Measurements from ENCODE around the gene CD274.
"Not testable (repeated sequence)": the region's sequence is repeated elsewhere in the genome, so short reads cannot be mapped to it uniquely, and the experiment has no call there.

The CD274 gene

GRCh38 chr9:5468850-5469249 is 18.5 kb downstream of the CD274 start:
- no peak for DNase-seq

- no peak for DNase-seq
These were observed 19.8 kb downstream of the CD274 start for GRCh38 chr9:5470122-5470521.

DNA sequence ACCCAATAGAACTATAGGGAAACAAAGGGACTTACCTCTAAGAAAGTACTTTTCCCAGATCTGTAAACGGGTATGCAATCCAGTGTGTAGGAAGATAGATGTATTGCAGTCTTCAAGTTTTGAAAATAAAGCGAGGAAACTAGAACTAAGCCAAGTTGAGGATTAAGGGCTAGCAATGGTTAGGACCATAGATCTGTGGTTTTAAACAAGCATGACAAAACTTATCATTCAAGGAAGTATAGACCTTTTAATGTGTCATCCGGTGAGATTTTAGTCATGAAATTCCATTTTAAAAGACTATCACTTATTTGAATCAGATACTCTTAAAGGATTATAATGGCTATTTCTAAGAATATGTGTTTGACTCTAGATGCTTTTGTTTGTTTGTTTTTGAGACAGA is 20.5 kb downstream of the CD274 start:
- no peak for DNase-seq

DNA sequence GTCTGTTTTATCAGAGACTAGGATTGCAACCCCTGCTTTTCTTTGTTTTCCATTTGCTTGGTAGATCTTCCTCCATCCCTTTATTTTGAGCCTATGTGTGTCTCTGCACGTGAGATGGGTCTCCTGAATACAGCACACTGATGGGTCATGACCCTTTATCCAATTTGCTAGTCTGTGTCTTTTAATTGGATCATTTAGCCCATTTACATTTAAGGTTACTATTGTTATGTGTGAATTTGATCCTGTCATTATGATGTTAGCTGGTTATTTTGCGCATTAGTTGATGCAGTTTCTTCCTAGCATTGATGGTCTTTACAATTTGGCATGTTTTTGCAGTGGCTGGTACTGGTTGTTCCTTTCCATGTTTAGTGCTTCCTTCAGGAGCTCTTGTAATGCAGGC is 25.3 kb downstream of the CD274 start:
- not testable (repeated sequence) for DNase-seq

DNA sequence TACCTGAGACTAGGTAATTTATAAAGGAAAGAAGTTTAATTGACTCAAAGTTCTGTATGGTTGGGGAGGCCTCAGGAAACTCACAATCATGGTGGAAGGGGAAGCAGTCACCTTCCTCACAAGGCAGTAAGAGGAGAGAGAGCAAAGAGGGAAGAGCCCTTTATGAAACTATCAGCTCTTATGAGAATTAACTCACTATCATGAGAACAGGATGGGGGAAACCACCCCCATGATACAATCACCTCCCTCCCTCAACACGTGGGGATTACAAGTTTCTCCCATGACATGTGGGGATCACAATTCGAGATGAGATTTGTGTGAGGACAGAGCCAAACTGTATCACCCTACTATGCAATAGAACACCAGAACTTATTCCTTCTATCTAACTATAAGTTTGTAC is 27.9 kb downstream of the CD274 start:
- no peak for DNase-seq

GRCh38 chr9:5479994-5480694 is 29.8 kb downstream of the CD274 start:
- DNase-seq, result no peak

GRCh38 chr9:5480919-5481318 is 30.6 kb downstream of the CD274 start:
- no peak for DNase-seq

GRCh38 chr9:5481322-5482040 is 31.1 kb downstream of the CD274 start:
- DNase-seq, result no peak

GRCh38 chr9:5482194-5482593 is 31.9 kb downstream of the CD274 start:
- no peak for DNase-seq

GRCh38 chr9:5483306-5483705 is 33.0 kb downstream of the CD274 start:
- DNase-seq, result no peak

DNA sequence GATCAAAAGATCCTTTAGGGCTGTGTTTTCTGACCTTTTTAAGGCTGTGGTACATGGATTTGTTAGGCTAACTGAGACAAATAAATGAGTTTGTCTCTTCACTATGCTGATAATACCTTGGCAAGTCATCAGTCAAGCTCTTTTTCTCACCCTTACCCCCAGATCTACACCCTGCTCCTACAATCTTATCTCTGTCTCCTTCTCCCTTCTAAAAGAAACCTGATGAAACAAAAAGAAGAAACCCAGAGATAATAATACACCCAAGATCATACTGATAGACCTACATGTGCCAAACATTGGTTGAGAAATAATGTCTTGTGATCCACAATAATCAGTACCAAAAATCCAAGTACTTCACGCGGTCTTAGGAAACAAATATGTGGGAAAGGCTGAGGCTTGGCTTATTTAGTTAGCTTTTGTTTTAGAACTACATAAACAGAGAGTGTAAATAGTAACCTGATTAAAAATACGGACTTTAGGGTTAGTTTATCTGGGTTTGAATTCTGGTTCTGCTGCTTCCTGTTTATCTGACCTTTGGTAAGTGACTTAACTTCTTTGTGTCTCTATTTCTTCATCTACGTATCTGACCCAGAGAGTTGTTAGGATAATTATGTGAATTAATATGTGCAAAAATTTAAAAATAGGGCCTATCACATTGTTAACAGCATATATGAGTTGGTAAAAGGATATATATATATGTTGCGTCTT is 35.2 kb downstream of the CD274 start:
- DNase-seq, result no peak

DNA sequence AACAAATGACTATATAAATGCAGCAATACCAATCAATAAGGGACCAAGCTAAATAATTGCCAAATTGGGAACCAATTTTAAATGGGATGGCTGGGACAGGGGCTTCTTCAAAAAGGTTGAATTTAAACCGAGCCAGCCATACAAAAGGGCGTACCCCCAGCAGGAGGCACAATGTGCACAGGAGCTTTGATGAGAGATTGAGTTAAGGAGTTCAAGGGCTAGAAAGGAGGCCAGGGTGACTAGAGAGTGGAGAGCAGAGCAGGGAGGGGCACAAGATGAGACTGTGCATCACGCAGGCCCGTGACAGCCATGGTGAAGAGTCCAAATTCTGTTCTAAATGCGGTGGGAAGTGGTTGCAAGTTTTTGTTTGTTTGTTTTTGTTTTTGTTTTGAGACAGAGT is 36.6 kb downstream of the CD274 start:
- no peak for DNase-seq

DNA sequence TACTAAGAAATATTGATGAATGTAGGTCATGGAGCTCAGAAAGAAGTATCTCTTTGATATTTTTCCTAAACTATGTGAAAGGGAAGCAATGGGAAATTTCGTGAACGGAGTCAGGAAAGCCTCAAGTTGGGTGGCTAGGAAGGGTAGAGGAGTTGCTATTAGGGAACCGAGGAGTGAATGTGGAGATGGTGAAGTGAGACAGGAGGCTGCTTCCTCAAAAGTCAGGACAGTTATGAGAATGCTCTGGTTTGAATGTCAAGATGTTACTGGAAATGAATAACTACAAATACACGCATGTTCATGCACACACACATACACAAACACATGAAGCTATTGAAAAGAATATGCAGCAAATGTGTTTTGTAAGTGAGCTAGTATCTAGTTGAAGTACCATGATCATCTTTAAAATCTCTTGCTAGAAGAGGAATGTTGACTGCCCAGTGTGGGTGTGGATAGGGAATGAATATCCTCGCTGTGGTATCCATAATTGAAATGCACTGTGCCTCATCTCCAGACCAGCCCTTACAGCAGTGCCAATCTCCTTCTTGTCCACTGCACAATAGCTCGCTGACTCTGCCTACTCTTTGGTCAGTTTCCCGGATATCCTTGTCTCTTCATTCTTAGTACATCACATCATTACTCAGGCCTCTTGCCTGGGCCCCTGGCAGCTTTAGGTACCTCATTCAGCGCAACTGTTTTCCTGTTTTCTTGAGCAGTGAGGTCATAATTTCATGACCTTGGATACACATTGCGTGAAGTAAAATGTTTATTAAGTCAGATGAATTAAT is 38.1 kb downstream of the CD274 start:
- no peak for DNase-seq

- no peak for DNase-seq
These were observed 39.5 kb downstream of the CD274 start for GRCh38 chr9:5489630-5490490.

DNA sequence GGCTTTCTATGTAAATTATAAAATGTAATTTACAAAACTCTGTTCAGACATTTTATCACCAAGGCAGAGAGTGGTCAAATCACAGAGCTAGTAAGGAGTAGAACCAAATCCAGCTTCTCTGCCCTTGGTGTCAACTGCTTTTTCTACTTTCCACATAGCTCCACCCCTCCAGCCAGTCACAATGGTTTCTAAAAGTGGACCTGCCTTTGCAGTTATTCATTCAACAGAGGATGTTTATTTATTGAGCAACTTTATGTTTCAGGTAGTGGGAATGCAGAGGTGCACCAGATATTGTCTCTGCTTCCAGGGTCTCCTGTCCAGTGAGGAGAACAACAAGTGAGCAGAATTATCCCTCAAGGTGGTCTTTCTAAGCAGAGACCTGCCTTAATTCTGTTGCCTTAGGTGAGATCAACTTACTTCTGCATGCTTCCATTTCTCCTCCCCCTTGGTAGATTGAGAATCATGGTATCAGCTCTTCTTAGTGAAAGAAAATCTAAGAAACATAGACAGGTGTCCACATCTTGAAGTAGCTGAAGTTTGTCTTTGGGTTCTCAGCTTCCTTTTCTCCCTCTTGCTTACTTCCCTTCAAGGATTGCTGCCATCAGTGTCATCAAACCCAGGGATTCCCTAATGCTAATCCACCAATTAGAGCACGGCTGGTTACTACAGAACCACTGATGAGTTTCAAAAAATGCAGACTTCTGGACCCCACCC is 42.8 kb downstream of the CD274 start:
- DNase-seq, result no peak

DNA sequence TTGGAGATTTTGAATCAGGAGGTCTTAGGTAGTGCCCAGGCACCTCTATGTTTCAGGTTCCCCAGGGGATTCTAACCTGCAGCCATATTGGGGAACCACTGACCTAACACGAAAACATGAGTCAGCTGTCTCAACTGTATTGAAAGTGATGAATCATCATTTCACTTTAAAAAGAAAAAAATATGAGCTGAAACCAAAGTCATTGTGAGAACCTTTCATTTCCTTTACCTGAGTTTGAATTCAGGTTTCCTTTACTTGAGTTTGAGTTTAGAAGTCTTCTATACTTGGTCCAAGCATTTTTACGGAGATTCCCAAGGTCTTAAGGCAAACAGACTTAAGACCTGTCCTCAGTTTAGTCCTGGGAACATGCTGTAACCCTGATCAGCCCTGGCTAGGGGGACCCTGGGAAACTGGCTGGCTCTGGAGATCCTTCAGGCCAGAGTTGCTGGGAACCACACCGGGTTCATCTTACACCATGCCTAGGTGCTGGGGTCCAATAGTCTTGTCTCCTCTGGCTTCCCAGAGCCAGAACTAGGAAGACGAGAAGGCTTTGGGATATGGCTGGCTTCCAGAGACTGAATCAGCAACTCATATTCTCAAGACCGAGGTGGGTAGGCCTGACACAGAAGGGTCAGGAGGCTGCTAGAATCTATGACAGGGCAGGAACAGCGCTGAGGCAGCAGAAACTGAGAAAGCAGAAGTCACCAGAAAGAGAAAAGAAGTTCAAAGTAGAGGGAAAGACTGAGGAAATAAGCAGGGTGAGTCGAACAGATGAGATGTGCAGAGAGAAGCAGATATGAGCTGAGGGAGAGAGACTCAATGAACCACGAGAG is 43.6 kb downstream of the CD274 start:
- no peak for DNase-seq

DNA sequence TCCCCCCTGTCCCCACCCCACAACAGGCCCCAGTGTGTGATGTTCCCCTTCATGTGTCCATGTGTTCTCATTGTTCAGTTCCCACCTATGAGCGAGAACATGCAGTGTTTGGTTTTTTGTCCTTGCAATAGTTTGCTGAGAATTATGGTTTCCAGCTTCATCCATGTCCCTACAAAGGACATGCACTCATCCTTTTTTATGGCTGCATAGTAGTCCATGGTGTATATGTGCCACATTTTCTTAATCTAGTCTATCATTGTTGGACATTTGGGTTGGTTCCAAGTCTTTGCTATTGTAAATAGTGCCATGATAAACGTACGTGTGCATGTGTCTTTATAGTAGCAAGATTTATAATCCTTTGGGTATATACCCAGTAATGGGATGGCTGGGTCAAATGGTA is 44.4 kb downstream of the CD274 start:
- DNase-seq, result not testable (repeated sequence)

DNA sequence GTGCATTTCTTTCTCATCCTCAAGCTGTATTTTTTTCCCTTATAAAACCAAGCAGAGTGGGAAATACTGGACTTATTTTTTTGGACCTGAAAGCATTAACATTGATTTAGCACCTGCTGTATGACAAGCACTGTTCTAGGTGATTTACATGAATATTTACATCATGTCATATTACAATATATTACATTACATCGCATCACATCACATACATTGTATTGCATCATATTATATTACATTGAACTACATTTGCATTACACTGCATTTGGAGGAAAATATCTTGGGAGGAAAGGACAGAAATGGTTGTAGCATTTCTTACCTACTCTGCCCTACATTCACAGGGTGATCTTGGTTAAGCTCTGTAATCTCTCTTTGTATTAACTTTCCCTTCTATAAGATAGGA is 48.8 kb downstream of the CD274 start:
- DNase-seq, result no peak

DNA sequence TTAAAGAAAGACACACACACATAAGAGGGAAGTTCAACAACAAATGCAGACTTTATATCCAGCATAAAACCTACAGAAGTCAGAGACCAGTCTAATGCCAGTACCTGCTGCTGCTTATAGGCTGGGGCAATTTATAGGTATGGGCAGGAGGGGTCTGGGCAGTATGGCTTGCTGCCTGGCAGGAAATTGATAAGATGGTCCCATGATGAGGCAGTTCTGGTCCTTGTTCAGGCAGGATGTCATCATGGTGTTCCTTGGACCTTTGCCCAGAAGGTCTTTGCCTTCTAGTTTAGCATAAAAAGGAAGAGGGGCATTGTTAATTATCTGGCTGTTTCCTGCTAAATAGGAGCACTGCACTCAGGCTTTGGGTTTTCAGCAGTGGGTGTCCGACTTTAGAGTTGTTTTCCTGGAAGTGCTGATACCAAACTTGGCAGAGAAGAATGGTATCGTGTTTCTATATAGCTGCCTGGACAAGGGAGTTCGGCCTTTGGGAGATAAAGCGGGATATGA is 49.6 kb downstream of the CD274 start:
- peak; percentile 52 for DNase-seq
